Vagina (tissue), 2 donors: Measurements from ENCODE around the gene KLHL13.

Source experiments
- POLR2A ChIP-seq, 2 donors: fragments of 450-650 bp; IDR thresholded peaks; one replicate each; pipeline ENCODE4 v1.6.1; 2017; ENCODE audit warnings: antibody characterized with exemption in 2 of 2, mild to moderate bottlenecking in 2 of 2, moderate library complexity in 2 of 2
- TF ChIP-seq, protein P1 (sequence below), 3 experiments: fragments of 450-650 bp in 2 of 3; fragments of 200-600 bp in 1 of 3; sonication (generic) in 1 of 3; IDR thresholded peaks; one replicate each; pipeline ENCODE4 v1.5.1; 2017 to 2019; ENCODE audit warnings: antibody characterized with exemption in 3 of 3, mild to moderate bottlenecking in 2 of 3, moderate library complexity in 2 of 3

DNA sequence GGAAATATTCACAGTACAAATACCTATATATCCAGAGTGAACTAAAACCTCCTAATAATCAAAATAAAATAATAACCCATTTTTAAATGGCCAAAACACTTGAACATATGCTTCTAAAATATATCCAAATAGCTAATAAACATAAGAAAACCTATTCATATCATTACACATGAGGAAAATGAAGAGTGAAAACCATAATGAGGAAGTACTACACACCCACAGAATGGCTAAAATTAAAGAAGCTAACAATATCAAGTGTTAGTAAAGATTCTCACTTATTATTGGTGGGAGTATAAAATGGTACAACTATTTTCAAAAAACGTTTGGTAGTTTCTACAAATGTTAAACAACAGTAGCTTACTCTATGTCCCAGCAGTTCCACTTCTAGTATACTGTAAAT lies 92.1 kb downstream of the KLHL13 start:
- no peak for TF ChIP-seq POLR2A (IDR thresholded peaks at IDR 0.05)
- TF ChIP-seq, protein P1, sequence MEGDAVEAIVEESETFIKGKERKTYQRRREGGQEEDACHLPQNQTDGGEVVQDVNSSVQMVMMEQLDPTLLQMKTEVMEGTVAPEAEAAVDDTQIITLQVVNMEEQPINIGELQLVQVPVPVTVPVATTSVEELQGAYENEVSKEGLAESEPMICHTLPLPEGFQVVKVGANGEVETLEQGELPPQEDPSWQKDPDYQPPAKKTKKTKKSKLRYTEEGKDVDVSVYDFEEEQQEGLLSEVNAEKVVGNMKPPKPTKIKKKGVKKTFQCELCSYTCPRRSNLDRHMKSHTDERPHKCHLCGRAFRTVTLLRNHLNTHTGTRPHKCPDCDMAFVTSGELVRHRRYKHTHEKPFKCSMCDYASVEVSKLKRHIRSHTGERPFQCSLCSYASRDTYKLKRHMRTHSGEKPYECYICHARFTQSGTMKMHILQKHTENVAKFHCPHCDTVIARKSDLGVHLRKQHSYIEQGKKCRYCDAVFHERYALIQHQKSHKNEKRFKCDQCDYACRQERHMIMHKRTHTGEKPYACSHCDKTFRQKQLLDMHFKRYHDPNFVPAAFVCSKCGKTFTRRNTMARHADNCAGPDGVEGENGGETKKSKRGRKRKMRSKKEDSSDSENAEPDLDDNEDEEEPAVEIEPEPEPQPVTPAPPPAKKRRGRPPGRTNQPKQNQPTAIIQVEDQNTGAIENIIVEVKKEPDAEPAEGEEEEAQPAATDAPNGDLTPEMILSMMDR (IDR thresholded peaks at IDR 0.05): no peak
